Panc1 (cell line): ENCODE results near the gene WDR26.

Source experiments
- CTCF ChIP-seq: fragments of 450-650 bp; IDR thresholded peaks from 2 replicates; pipeline ENCODE4 v1.5.1; 2017; ENCODE audit warnings: mild to moderate bottlenecking
- POLR2AphosphoS5 ChIP-seq: IDR thresholded peaks from 2 replicates; pipeline ENCODE4 v1.6.1; 2012; ENCODE audit warnings: mild to moderate bottlenecking, low read depth, low read length, moderate library complexity
- SIN3A ChIP-seq: IDR thresholded peaks from 2 replicates; pipeline ENCODE4 v1.6.1; 2012; ENCODE audit warnings: low read depth, mild to moderate bottlenecking, low read length, moderate library complexity, borderline replicate concordance; ENCODE audit not compliant: insufficient read depth
- TCF7L2 ChIP-seq: IDR thresholded peaks from 2 replicates; pipeline ENCODE4 v1.6.1; 2011; ENCODE audit warnings: mild to moderate bottlenecking, low read depth, low read length, inconsistent platforms
- TF ChIP-seq, protein P1 (sequence below), 2 experiments: IDR thresholded peaks; 2 replicates each; pipeline ENCODE4 v1.6.1; 2011 to 2012; ENCODE audit warnings: low read depth in 2 of 2, control low read depth in 1 of 2, low read length in 1 of 2, mild to moderate bottlenecking in 1 of 2, moderate library complexity in 1 of 2; ENCODE audit not compliant: insufficient read depth in 1 of 2

DNA sequence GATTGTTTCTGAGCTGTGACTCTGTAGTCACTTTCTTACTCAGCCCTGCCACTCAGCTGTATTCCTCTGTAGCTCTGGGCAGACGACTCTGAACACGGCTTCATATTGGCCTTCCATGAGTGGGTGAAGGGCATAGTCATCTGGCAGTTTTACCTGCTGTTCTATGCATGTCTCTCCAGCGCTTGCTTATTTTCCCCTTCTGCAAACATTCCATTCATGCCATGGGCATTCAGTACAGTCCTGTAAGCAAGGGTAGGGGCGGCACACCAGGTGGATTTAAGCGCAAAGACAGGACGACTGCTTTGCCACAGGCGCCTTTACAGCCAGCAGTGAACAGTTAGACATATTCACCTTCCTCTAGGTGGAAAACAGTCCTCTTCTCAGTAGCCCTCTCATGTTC is 4.4 kb upstream of the WDR26 start:
- TF ChIP-seq CTCF (no peak), POLR2AphosphoS5 (no peak), SIN3A (no peak), TCF7L2 (no peak)
- TF ChIP-seq, protein P1, sequence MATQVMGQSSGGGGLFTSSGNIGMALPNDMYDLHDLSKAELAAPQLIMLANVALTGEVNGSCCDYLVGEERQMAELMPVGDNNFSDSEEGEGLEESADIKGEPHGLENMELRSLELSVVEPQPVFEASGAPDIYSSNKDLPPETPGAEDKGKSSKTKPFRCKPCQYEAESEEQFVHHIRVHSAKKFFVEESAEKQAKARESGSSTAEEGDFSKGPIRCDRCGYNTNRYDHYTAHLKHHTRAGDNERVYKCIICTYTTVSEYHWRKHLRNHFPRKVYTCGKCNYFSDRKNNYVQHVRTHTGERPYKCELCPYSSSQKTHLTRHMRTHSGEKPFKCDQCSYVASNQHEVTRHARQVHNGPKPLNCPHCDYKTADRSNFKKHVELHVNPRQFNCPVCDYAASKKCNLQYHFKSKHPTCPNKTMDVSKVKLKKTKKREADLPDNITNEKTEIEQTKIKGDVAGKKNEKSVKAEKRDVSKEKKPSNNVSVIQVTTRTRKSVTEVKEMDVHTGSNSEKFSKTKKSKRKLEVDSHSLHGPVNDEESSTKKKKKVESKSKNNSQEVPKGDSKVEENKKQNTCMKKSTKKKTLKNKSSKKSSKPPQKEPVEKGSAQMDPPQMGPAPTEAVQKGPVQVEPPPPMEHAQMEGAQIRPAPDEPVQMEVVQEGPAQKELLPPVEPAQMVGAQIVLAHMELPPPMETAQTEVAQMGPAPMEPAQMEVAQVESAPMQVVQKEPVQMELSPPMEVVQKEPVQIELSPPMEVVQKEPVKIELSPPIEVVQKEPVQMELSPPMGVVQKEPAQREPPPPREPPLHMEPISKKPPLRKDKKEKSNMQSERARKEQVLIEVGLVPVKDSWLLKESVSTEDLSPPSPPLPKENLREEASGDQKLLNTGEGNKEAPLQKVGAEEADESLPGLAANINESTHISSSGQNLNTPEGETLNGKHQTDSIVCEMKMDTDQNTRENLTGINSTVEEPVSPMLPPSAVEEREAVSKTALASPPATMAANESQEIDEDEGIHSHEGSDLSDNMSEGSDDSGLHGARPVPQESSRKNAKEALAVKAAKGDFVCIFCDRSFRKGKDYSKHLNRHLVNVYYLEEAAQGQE (IDR thresholded peaks at IDR 0.05; ENCODE audit: insufficient read depth in 1 of 2, low read depth in 2 of 2, low read length in 1 of 2) = no peak
